Measurements from ENCODE around the gene SCRN1. TPM values are rescaled to one million over a fixed set of nuclear protein-coding genes. Genes with fewer than 3 reads are reported as not detected.
"Not testable (repeated sequence)": the region's sequence is repeated elsewhere in the genome, so short reads cannot be mapped to it uniquely, and the experiment has no call there.

SCRN1 gene
- total RNA-seq, 2 experiments from 2014 or later: 12.0 to 12.2 TPM

GRCh38 chr7:29962035-29962434 lies 27.6 kb downstream of the SCRN1 start:
- H3K36me3 Mint-ChIP-seq (ENCODE audit: low read depth): peaks cover 10% of the 10 kb centered on the region
- ChIA-PET POLR2A (no interaction called here), CTCF (no interaction called here)
- peaks cover 14% of the 10 kb centered on the region for H3K4me1 Mint-ChIP-seq (ENCODE audit: low read depth)
- no peak overlapping the region for H3K27ac Mint-ChIP-seq
- H3K9me3 Mint-ChIP-seq (ENCODE audit: insufficient read depth): no peaks in the 10 kb centered on the region
- no peak for ATAC-seq
- H3K27me3 Mint-ChIP-seq (ENCODE audit: low read depth): peaks cover 2% of the 10 kb centered on the region
- no peak overlapping the region for H3K4me3 Mint-ChIP-seq
- no peak for DNase-seq

DNA sequence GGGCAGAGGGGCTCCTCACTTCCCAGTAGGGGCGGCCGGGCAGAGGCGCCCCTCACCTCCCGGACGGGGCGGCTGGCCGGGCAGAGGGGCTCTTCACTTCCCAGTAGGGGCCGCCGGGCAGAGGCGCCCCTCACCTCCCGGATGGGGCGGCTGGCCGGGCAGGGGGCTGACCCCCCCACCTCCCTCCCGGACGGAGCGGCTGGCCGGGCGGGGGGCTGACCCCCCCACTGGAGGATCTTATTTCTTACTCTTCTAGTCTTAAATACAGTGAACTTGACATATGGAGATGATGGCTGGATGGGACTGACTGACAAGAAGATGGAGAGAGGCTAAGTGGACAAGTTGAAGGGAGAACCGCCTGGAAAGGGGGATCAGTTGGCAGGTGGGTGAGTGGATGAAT lies 28.0 kb downstream of the SCRN1 start:
- CTCF ChIA-PET; H3K27me3 Mint-ChIP-seq (ENCODE audit: low read depth); H3K27ac Mint-ChIP-seq; ATAC-seq; H3K36me3 Mint-ChIP-seq (ENCODE audit: low read depth); H3K9me3 Mint-ChIP-seq (ENCODE audit: insufficient read depth); POLR2A ChIA-PET; H3K4me3 Mint-ChIP-seq; DNase-seq: not testable (repeated sequence)
- peaks cover 18% of the 10 kb centered on the region for H3K4me1 Mint-ChIP-seq (ENCODE audit: low read depth)

GRCh38 chr7:29958667-29959358 lies 30.8 kb downstream of the SCRN1 start:
- Mint-ChIP-seq H3K4me1 (ENCODE audit: low read depth) (peaks cover 44% of the 10 kb centered on the region), H3K36me3 (ENCODE audit: low read depth) (peaks cover 10% of the 10 kb centered on the region), H3K9me3 (ENCODE audit: insufficient read depth) (no peaks in the 10 kb centered on the region), H3K27me3 (ENCODE audit: low read depth) (no peaks in the 10 kb centered on the region), H3K27ac (no peak overlapping the region), H3K4me3 (no peak overlapping the region)
- no peak for DNase-seq
- ChIA-PET POLR2A (no interaction called here), CTCF (interaction anchor here (0.8 to 4.2 kb wide), 3 partner anchors 37 to 115 kb away, joined by 3 to 30 read pairs (median 5); no protein-coding TSS in a partner anchor)
- ATAC-seq: no peak

DNA sequence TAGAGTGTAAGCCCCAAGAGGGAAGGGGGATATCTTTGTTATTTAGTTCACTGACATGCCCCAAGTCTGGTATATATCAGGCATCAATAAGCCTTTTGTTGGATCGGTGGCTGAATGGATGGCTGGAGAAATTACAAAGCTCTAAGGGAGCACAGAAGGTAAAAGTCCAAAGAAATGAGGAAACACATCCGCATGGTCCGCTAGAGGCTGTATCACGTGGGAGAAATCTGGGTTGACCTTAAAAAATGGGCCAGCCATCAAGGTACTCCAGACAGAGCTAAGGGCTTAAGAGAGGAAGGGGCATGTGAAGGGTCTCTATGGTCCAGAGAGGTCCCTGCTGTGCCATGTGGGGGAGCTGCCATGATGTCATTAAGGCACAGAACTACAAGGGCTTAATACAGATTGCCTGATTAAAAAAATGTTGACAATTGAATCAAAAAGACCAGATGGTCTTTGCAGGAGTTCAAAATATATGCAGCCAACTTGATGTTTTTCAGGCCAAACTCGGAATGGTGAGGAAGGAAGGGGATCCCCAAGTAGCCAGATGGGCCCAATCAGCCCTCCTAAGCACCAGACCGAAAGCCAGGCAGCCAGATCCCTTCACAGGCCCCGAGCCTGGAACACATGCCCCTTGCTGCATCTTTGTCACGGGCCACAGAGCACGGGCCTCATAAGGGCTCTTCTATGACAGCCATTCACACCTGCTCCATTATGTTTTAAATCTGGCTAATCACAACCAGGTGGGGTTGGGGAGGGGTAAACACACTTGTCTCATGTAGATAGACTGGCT lies 31.9 kb downstream of the SCRN1 start:
- no peak for DNase-seq
- Mint-ChIP-seq H3K4me1 (ENCODE audit: low read depth) (peaks cover 51% of the 10 kb centered on the region), H3K36me3 (ENCODE audit: low read depth) (peaks cover 13% of the 10 kb centered on the region), H3K27ac (peak overlapping the region; percentile 61), H3K27me3 (ENCODE audit: low read depth) (no peaks in the 10 kb centered on the region), H3K9me3 (ENCODE audit: insufficient read depth) (no peaks in the 10 kb centered on the region), H3K4me3 (peak overlapping the region; percentile 20)
- no peak for ATAC-seq
- ChIA-PET CTCF (interaction anchor here (0.9 to 4.2 kb wide), 3 partner anchors 36 to 105 kb away, joined by 3 to 30 read pairs (median 5); no protein-coding TSS in a partner anchor), POLR2A (no interaction called here)

DNA sequence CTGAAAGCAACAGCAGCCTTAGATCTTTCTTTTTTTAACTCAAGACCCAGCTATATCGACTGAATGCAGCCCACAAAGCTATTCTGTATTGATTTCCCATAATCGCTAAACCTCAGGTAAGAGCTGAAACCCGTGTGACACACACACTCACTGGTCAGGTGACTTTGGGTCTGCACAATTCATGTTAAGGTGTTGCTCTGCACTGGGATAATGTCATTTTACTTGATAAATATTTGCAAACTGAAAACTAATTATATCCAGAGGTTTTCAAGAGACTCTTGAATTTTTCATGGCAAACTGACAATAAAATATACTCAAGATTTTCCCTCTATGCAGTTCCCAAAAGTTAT lies 33.1 kb downstream of the SCRN1 start:
- peak overlapping the region; percentile 63 for H3K4me3 Mint-ChIP-seq
- H3K27ac Mint-ChIP-seq: peak overlapping the region; percentile 78
- H3K36me3 Mint-ChIP-seq (ENCODE audit: low read depth): peaks cover 16% of the 10 kb centered on the region
- H3K9me3 Mint-ChIP-seq (ENCODE audit: insufficient read depth): no peaks in the 10 kb centered on the region
- H3K27me3 Mint-ChIP-seq (ENCODE audit: low read depth): no peaks in the 10 kb centered on the region
- peaks cover 51% of the 10 kb centered on the region for H3K4me1 Mint-ChIP-seq (ENCODE audit: low read depth)
- CTCF ChIA-PET: interaction anchor here (0.8 to 4.2 kb wide), 11 partner anchors 9 to 118 kb away, joined by 3 to 30 read pairs (median 3); partner anchors contain the start of gene PLEKHA8
- ATAC-seq: peak; percentile 30
- POLR2A ChIA-PET: interaction anchor here (1.5 kb wide), 1 partner anchor 9 kb away, joined by 4 read pairs; no protein-coding TSS in a partner anchor
- no peak for DNase-seq

DNA sequence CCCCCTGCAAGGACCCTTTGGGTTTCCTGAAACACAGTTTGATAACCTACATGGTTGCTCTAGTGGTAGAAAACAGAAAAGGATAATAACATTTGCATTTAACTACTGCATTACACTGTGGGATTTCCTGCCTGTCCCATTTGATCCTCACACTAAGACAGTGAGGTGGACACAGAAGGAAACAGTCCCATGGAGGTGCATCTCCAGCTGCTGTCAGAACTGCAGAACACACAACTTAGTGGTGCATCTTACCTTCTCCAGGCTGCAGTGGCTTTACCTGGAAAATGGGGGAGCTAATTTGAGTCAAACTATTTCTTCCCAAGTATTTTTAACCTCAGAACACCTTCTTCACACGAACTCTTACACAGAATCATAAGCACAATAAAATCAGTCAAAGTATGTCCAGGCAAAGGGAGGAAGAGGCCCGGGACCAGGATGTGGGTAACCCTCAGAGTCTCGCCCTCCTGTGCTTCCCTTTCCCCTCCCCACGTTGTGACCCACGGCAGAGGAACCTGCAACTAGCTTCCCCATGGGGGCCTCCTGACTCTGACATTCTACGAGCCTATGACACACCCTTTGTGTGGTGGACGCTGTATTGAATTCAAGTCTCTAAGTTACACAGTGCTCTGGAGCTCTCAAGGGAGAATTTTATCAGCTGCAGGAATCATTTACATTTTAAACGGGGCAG lies 33.7 kb downstream of the SCRN1 start:
- no peaks in the 10 kb centered on the region for H3K27me3 Mint-ChIP-seq (ENCODE audit: low read depth)
- ChIA-PET CTCF (interaction anchor here (1.0 to 4.2 kb wide), 11 partner anchors 10 to 119 kb away, joined by 3 to 30 read pairs (median 4); partner anchors contain the start of gene PLEKHA8), POLR2A (interaction anchor here (1.5 kb wide), 1 partner anchor 9 kb away, joined by 4 read pairs; no protein-coding TSS in a partner anchor)
- H3K27ac Mint-ChIP-seq: peak overlapping the region; percentile 78
- H3K9me3 Mint-ChIP-seq (ENCODE audit: insufficient read depth): no peaks in the 10 kb centered on the region
- H3K4me3 Mint-ChIP-seq: peak overlapping the region; percentile 63
- peaks cover 19% of the 10 kb centered on the region for H3K36me3 Mint-ChIP-seq (ENCODE audit: low read depth)
- ATAC-seq: peak; percentile 85
- peaks cover 51% of the 10 kb centered on the region for H3K4me1 Mint-ChIP-seq (ENCODE audit: low read depth)
- DNase-seq: peak; percentile 67

GRCh38 chr7:29955075-29955792 lies 34.4 kb downstream of the SCRN1 start:
- ChIA-PET POLR2A (no interaction called here), CTCF (interaction anchor here (1.0 to 4.2 kb wide), 6 partner anchors 14 to 107 kb away, joined by 3 to 30 read pairs (median 4); partner anchors contain the start of gene PLEKHA8)
- Mint-ChIP-seq H3K9me3 (ENCODE audit: insufficient read depth) (no peaks in the 10 kb centered on the region), H3K27ac (peak overlapping the region; percentile 78), H3K27me3 (ENCODE audit: low read depth) (no peaks in the 10 kb centered on the region), H3K4me1 (ENCODE audit: low read depth) (peaks cover 51% of the 10 kb centered on the region), H3K4me3 (no peak overlapping the region), H3K36me3 (ENCODE audit: low read depth) (peaks cover 25% of the 10 kb centered on the region)
- ATAC-seq (no peak), DNase-seq (no peak)

DNA sequence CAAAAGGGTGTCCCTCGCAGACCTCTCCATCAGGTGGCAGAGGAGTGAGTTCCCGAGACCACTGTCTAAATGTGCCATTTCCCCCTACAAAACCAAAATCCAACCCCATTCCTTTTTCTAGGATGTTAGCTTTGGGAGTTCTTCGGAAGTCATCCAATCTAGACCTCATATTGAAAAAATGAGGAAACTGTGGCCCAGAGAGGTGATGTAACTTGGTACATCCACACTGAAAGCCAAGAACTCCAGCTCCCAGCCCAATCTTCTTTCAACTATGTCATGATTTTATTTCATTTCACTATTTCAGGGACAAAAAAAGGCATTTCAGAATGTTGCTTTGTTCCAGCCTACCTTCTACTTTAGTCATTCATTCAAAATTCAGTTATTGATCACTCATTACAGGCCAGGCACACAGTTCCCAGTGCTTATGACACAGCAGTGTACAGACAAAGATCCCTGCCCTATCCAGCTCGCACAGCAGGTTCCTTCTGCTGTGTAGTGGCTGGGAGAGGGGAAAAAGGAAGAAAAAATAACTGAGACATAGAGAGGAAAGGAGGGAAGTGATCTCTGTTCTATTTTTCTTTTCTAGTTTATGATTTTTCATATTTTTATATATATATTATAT lies 35.8 kb downstream of the SCRN1 start:
- ATAC-seq (no peak), DNase-seq (no peak)
- Mint-ChIP-seq H3K9me3 (ENCODE audit: insufficient read depth) (no peaks in the 10 kb centered on the region), H3K27ac (no peak overlapping the region), H3K27me3 (ENCODE audit: low read depth) (no peaks in the 10 kb centered on the region), H3K36me3 (ENCODE audit: low read depth) (peaks cover 23% of the 10 kb centered on the region), H3K4me1 (ENCODE audit: low read depth) (peaks cover 48% of the 10 kb centered on the region), H3K4me3 (no peak overlapping the region)
- ChIA-PET CTCF (interaction anchor here (0.9 to 3.6 kb wide), 2 partner anchors 32 to 108 kb away, joined by 4 to 21 read pairs; no protein-coding TSS in a partner anchor), POLR2A (no interaction called here)

GRCh38 chr7:29951206-29951605 lies 38.4 kb downstream of the SCRN1 start:
- no peaks in the 10 kb centered on the region for H3K27me3 Mint-ChIP-seq (ENCODE audit: low read depth)
- ChIA-PET POLR2A (no interaction called here), CTCF (interaction anchor here (0.8 to 3.6 kb wide), 2 partner anchors 16 to 111 kb away, joined by 3 to 21 read pairs; no protein-coding TSS in a partner anchor)
- H3K36me3 Mint-ChIP-seq (ENCODE audit: low read depth): peaks cover 18% of the 10 kb centered on the region
- peaks cover 29% of the 10 kb centered on the region for H3K4me1 Mint-ChIP-seq (ENCODE audit: low read depth)
- DNase-seq (no peak), ATAC-seq (no peak)
- H3K4me3 Mint-ChIP-seq: no peak overlapping the region
- H3K9me3 Mint-ChIP-seq (ENCODE audit: insufficient read depth): no peaks in the 10 kb centered on the region
- no peak overlapping the region for H3K27ac Mint-ChIP-seq

DNA sequence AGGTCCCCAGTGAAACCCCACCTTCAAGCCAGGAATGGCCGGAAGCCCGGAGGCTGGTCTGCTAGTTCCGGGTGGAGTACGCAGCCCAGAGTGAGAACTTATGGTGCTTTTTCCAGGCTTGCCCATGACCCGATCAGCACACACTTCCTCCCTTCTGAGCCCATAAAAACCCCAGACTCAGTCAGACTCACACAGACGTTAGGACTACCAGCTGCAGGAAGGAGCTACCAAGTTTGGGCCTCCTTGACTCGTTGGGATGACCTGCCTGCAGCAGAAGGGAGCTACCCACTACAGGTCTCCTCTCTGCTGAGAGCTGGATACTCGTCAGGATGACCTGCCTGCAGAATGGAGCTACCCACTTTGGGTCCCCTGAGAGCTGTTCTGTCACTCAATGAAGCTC lies 39.1 kb downstream of the SCRN1 start:
- DNase-seq (no peak), ATAC-seq (no peak)
- Mint-ChIP-seq H3K27ac (no peak overlapping the region), H3K27me3 (ENCODE audit: low read depth) (no peaks in the 10 kb centered on the region), H3K9me3 (ENCODE audit: insufficient read depth) (no peaks in the 10 kb centered on the region), H3K36me3 (ENCODE audit: low read depth) (peaks cover 18% of the 10 kb centered on the region), H3K4me1 (ENCODE audit: low read depth) (peaks cover 22% of the 10 kb centered on the region), H3K4me3 (no peak overlapping the region)
- POLR2A ChIA-PET: no interaction called here
- CTCF ChIA-PET: interaction anchor here (0.8 kb wide), 1 partner anchor 16 kb away, joined by 3 read pairs; no protein-coding TSS in a partner anchor

- Mint-ChIP-seq H3K4me1 (ENCODE audit: low read depth) (peaks cover 9% of the 10 kb centered on the region), H3K27me3 (ENCODE audit: low read depth) (no peaks in the 10 kb centered on the region), H3K27ac (no peak overlapping the region), H3K9me3 (ENCODE audit: insufficient read depth) (no peaks in the 10 kb centered on the region), H3K4me3 (no peak overlapping the region), H3K36me3 (ENCODE audit: low read depth) (peaks cover 18% of the 10 kb centered on the region)
- ATAC-seq: no peak
- CTCF ChIA-PET: no interaction called here
- POLR2A ChIA-PET: no interaction called here
- DNase-seq: no peak
These were observed 41.0 kb downstream of the SCRN1 start for GRCh38 chr7:29948587-29948986.

Data from activated CD8-positive, alpha-beta T cell treated with anti-CD3 and anti-CD28 coated beads, Interleukin-2, amount 10 ng/mL, durations not matched to agents 7 days and 5 days (primary cell).